Measurements from ENCODE around the gene EPOP. TPM values are rescaled to one million over a fixed set of nuclear protein-coding genes. Genes with fewer than 3 reads are reported as not detected.

The EPOP gene
- total RNA-seq, 1 experiment from 2014 or later: 0.29 TPM

DNA sequence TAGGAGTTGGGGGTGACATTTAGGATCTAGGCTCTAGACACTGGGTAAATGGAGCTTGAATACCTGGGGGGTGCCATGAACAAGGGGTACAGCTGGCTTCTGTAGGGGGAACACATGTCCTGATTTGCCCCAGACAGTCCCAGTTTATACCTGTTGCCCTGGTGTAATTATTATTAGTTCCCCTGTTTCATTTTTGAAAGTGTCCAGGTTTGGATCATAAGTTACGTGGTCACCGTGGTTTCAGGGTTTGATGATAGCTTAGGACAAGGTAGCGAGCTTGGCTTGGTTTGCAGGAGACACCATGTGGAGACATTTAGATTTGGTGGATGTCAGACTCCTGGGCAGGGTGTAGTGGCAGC is 35.8 kb upstream of the EPOP start:
- DNase-seq (ENCODE audit: low read depth in 1 of 2, low spot score in 2 of 2): no peak
- H3K36me3 ChIP-seq: peaks cover 25% of the 10 kb centered on the region
- no peak overlapping the region for H3K4me3 ChIP-seq
- H3K9me3 ChIP-seq (replicated peaks): no peaks in the 10 kb centered on the region
- no peaks in the 10 kb centered on the region for H3K27me3 ChIP-seq (replicated peaks)
- peaks cover 11% of the 10 kb centered on the region for H3K4me1 ChIP-seq (replicated peaks)
- no peak overlapping the region for H3K27ac ChIP-seq

GRCh38 chr17:38709864-38710603 is 35.3 kb upstream of the EPOP start:
- Histone ChIP-seq H3K9me3 (replicated peaks) (no peaks in the 10 kb centered on the region), H3K4me1 (replicated peaks) (peaks cover 11% of the 10 kb centered on the region), H3K27me3 (replicated peaks) (no peaks in the 10 kb centered on the region), H3K36me3 (peaks cover 25% of the 10 kb centered on the region), H3K4me3 (no peak overlapping the region), H3K27ac (no peak overlapping the region)
- DNase-seq (ENCODE audit: low read depth in 1 of 2, low spot score in 2 of 2): no peak

DNA sequence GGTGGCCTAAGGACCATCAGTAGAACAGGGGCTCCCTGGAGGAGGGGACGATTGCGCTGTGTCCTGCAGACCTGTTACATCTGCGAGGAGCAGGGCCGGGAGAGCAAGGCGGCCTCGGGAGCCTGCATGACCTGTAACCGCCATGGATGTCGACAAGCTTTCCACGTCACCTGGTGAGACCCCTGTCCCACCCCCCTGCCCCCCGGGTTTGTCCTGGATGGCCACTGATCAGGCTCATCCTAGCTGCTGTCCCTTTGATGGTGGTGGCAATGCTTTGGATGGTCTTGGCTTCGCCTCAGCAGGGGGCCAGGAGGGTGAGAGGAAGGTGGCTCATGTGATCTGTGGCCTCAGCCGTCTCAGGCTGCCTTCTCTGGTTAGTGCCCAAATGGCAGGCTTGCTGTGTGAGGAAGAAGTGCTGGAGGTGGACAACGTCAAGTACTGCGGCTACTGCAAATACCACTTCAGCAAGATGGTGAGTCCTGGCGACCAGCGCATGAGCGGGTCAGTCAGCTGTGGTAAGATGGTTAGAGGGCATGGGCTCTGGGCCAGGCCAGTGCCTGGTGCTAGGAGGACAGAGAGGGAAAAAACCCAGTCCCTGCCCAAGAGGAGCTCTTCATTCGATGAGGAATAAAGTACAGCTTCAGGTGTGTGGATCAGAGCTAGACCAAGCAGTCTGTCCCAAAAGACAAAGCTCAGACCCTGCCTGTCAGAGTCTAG is 34.5 kb upstream of the EPOP start:
- Histone ChIP-seq H3K27ac (no peak overlapping the region), H3K4me3 (no peak overlapping the region), H3K27me3 (replicated peaks) (no peaks in the 10 kb centered on the region), H3K9me3 (replicated peaks) (no peaks in the 10 kb centered on the region; the same call in 1 of the 2 replicates), H3K4me1 (replicated peaks) (peaks cover 16% of the 10 kb centered on the region), H3K36me3 (peaks cover 28% of the 10 kb centered on the region)
- no peak for DNase-seq (ENCODE audit: low read depth in 1 of 2, low spot score in 2 of 2)

- H3K9me3 ChIP-seq (replicated peaks): no peaks in the 10 kb centered on the region; the same call in 1 of the 2 replicates
- peaks cover 19% of the 10 kb centered on the region for H3K36me3 ChIP-seq
- H3K27ac ChIP-seq: no peak overlapping the region
- DNase-seq (ENCODE audit: low read depth in 1 of 2, low spot score in 2 of 2): no peak
- no peak overlapping the region for H3K4me3 ChIP-seq
- peaks cover 24% of the 10 kb centered on the region for H3K4me1 ChIP-seq (replicated peaks)
- no peaks in the 10 kb centered on the region for H3K27me3 ChIP-seq (replicated peaks)
Observed at GRCh38 chr17:38707678-38708351, 33.1 kb upstream of the EPOP start.

DNA sequence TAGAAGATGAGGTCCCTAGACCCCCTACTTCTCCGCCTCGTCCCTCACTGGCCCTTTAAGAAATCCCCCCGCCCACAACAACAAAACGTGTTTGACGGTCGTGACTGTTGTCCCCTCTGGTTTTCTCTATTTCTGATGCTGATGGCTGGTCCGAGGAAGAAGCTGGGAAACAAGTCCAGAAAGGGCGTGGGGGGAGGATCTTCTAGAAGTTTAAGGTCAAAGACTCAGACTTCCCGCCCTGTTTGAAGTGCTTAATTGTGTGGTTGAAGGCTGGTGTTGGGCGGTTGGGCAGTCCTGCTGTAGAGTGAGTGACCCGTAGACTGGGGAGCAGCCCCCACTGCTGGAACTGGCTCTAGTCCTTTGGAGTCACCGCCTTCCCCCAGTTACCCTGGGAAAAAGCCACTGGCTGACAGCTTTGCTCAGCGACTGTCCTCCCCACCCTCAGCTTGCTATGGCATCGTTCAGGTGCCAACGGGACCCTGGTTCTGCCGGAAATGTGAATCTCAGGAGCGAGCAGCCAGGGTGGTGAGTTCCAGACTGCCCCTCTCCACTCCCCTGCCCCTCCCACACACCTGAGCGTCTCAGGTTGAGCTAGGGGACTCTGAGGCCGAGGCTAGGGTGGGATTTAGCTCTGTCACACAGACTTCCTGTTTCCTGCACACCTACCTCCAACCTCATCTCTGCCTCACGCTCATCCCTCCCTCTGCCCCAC is 31.9 kb upstream of the EPOP start:
- no peaks in the 10 kb centered on the region; the same call in 1 of the 2 replicates for H3K9me3 ChIP-seq (replicated peaks)
- H3K4me3 ChIP-seq: peak overlapping the region; percentile 84
- peaks cover 14% of the 10 kb centered on the region for H3K36me3 ChIP-seq
- peaks cover 32% of the 10 kb centered on the region for H3K4me1 ChIP-seq (replicated peaks)
- H3K27me3 ChIP-seq (replicated peaks): no peaks in the 10 kb centered on the region
- DNase-seq (ENCODE audit: low read depth in 1 of 2, low spot score in 2 of 2): no peak
- H3K27ac ChIP-seq: no peak overlapping the region

GRCh38 chr17:38705803-38706504 is 31.2 kb upstream of the EPOP start:
- Histone ChIP-seq H3K4me3 (peak overlapping the region; percentile 84), H3K27ac (no peak overlapping the region), H3K9me3 (replicated peaks) (no peaks in the 10 kb centered on the region; the same call in 1 of the 2 replicates), H3K36me3 (peaks cover 14% of the 10 kb centered on the region), H3K27me3 (replicated peaks) (no peaks in the 10 kb centered on the region), H3K4me1 (replicated peaks) (peaks cover 39% of the 10 kb centered on the region)
- DNase-seq (ENCODE audit: low read depth in 1 of 2, low spot score in 2 of 2): peak in 1 of 2 experiments; percentile 51

DNA sequence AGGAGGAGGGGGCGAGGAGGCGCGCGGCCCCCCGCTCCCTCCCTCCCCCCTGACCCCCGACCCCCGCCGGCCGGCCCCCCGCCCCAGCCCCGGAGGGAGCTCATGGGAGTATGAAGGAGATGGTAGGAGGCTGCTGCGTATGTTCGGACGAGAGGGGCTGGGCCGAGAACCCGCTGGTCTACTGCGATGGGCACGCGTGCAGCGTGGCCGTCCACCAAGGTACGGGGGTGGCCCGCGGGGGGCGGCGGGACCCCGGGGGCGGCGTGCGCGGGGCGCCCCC is 30.7 kb upstream of the EPOP start:
- no peaks in the 10 kb centered on the region for H3K27me3 ChIP-seq (replicated peaks)
- no peak for DNase-seq (ENCODE audit: low read depth in 1 of 2, low spot score in 2 of 2)
- H3K27ac ChIP-seq: no peak overlapping the region
- H3K9me3 ChIP-seq (replicated peaks): no peaks in the 10 kb centered on the region; the same call in 1 of the 2 replicates
- H3K4me3 ChIP-seq: peak overlapping the region; percentile 84
- H3K4me1 ChIP-seq (replicated peaks): peaks cover 39% of the 10 kb centered on the region
- peaks cover 14% of the 10 kb centered on the region for H3K36me3 ChIP-seq

- Histone ChIP-seq H3K4me3 (peak within 1 kb of the TSS; percentile 84), H3K27me3 (replicated peaks) (no peaks in the 10 kb centered on the region), H3K9me3 (replicated peaks) (no peaks in the 10 kb centered on the region; the same call in 1 of the 2 replicates), H3K27ac (peak within 1 kb of the TSS; percentile 88), H3K36me3 (peaks cover 14% of the 10 kb centered on the region), H3K4me1 (replicated peaks) (peaks cover 39% of the 10 kb centered on the region)
- peak; percentile 49 to 77 for DNase-seq (ENCODE audit: low read depth in 1 of 2, low spot score in 2 of 2)
Observed at GRCh38 chr17:38704606-38705522, 30.1 kb upstream of the EPOP start, which contains the start of gene MLLT6. Gene MLLT6, plus strand, starts transcription at chr17:38705273. Its CDS starts 360 bp downstream, at chr17:38705633.

DNA sequence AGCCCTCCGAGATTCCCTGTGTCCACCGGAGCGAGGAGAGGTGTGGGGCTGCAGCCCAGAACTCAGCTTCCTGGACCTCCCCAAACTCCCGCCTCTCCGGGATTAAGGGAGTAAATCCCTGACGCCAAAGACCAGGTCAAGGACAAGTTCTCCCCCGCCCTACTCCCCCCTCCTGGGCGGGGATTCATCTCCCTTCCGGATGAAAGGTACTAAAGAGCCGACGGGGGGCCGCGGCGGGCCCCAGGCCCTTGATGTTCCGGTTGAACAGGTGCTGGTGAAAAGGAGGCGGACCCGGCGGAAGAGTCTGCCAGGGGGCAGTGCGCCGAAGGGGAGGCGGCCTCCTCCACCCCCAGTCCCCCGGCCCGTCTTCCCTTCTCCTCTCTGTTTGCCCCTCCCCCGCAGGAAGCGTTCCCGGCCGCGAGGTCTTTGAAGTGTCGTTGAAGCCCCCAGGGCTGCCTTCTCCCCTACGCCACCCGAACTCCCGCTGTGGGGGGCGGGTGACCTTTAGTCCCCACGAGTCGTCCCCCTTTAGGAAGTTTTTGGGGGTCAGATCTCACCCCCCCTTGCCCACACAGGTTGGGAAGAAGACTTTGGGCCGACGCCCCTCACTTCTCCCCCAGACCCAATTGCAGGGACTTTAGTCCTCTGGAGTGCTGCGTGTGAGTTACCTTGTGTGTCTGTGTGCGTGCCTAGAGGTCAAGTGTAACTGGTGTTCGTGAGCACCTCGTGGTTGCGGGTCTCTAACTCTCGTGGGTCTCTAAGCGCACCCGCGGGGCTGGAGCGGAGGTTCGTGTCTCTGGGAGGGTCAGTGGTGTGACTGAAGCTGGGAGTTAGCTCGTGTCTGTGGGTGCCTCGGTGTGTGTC is 29.2 kb upstream of the EPOP start:
- Histone ChIP-seq H3K9me3 (replicated peaks) (no peaks in the 10 kb centered on the region; the same call in 1 of the 2 replicates), H3K36me3 (peaks cover 5% of the 10 kb centered on the region), H3K4me3 (peak overlapping the region; percentile 84), H3K27ac (peak overlapping the region; percentile 88), H3K27me3 (replicated peaks) (no peaks in the 10 kb centered on the region), H3K4me1 (replicated peaks) (peaks cover 39% of the 10 kb centered on the region)
- DNase-seq (ENCODE audit: low read depth in 1 of 2, low spot score in 2 of 2): no peak

DNA sequence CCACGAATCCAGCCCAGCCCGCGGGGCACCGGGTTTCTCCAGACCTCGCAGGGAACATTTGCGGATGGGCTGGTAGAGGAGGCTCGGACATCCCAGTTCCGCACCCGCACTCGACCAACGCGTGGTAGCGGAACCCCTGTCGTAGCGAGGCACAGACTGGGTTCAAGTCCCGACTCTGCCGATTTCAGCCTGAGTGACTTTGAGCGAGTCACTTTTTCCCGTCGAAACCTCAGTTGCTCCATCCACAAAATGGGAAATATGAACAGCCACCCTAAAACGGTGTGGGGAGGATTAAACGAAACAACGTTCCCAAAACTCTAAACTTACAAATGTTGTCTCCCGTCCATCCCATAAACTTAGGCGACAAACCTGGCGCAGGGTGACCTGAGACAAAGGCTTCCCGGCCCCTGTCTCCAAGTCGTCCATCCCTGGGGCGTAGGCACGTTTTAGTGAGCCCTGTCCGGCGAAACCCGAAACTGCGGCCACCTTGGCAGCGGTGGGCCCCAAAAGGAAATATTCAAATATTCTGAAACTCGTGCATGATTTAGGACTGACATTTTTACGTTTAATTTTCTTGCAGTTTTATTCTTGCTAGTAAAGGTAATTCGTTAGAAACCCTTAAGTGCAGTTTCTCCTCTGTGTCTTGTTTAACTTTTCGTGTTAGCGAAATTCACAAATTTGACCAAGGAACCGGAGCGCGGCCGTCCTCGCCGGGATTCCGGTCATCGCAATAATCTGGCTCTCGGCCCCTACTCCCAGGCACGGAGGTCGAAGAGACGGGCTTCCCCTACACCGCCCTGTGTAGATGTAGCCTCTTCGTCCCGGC is 28.4 kb upstream of the EPOP start:
- Histone ChIP-seq H3K4me1 (replicated peaks) (peaks cover 39% of the 10 kb centered on the region), H3K36me3 (peaks cover 3% of the 10 kb centered on the region; the same call in 1 of the 2 replicates), H3K9me3 (replicated peaks) (no peaks in the 10 kb centered on the region; the same call in 1 of the 2 replicates), H3K4me3 (peak overlapping the region; percentile 60), H3K27me3 (replicated peaks) (no peaks in the 10 kb centered on the region), H3K27ac (peak overlapping the region; percentile 60)
- no peak for DNase-seq (ENCODE audit: low read depth in 1 of 2, low spot score in 2 of 2)

All from SJSA1 (cell line).